ENCODE data around the gene LAMTOR4.
"Not testable (repeated sequence)": the region's sequence is repeated elsewhere in the genome, so short reads cannot be mapped to it uniquely, and the experiment has no call there.

The LAMTOR4 gene

GRCh38 chr7:100122568-100122967 is 26.1 kb upstream of the LAMTOR4 start:
- no peak for DNase-seq (ENCODE audit: low spot score)

DNA sequence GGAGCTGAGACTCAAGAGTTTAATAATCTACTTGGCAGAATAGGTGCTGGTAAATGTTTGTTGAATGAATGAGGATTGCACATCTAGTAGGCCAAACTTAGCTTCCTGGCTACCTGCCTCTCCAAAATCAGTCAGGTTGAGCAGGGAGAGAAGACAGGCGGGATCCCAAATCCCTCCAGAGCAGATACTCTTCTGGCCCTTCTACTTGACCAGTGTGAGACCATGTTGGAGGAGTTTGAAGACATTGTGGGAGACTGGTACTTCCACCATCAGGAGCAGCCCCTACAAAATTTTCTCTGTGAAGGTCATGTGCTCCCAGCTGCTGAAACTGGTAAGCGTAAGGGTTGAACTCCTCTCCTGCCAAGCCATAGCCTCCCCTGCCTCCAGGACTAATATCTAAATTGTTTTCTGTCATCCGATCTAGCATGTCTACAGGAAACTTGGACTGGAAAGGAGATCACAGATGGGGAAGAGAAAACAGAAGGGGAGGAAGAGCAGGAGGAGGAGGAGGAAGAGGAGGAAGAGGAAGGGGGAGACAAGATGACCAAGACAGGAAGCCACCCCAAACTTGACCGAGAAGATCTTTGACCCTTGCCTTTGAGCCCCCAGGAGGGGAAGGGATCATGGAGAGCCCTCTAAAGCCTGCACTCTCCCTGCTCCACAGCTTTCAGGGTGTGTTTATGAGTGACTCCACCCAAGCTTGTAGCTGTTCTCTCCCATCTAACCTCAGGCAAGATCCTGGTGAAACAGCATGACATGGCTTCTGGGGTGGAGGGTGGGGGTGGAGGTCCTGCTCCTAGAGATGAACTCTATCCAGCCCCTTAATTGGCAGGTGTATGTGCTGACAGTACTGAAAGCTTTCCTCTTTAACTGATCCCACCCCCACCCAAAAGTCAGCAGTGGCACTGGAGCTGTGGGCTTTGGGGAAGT is 24.2 kb upstream of the LAMTOR4 start:
- DNase-seq (ENCODE audit: low spot score), result no peak

DNA sequence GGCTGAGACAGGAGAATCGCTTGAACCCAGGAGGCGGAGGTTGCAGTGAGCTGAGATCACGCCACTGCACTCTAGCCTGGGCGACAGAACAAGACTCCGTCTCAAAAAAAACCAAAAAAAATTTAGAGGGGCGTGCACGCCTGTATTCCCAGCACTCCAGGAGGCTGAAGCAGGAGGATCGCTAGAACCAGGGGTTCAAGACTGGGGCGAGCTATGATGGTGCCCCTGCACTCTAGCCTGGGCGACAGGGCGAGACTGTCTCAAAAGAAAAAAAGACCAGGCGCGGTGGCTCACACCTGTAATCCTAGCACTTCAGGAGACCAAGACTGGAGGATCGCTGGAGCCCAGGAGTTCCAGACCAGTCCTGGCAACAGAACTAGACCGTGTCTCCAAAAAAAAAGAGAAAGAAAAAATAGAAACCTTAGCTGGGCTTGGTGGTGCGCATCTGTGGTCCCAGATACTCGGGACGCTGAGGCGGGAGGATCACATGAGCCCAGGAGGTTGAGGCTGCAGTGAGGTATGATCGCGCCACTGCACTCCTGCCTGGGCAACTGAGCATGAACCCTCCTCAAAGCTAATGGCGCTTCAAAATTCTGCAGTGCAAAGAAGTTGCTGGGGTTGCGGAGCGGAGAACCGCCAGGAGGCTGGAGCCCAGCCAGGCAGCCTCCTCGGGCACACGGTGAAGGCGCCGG is 22.3 kb upstream of the LAMTOR4 start:
- DNase-seq (ENCODE audit: low spot score), result no peak

DNA sequence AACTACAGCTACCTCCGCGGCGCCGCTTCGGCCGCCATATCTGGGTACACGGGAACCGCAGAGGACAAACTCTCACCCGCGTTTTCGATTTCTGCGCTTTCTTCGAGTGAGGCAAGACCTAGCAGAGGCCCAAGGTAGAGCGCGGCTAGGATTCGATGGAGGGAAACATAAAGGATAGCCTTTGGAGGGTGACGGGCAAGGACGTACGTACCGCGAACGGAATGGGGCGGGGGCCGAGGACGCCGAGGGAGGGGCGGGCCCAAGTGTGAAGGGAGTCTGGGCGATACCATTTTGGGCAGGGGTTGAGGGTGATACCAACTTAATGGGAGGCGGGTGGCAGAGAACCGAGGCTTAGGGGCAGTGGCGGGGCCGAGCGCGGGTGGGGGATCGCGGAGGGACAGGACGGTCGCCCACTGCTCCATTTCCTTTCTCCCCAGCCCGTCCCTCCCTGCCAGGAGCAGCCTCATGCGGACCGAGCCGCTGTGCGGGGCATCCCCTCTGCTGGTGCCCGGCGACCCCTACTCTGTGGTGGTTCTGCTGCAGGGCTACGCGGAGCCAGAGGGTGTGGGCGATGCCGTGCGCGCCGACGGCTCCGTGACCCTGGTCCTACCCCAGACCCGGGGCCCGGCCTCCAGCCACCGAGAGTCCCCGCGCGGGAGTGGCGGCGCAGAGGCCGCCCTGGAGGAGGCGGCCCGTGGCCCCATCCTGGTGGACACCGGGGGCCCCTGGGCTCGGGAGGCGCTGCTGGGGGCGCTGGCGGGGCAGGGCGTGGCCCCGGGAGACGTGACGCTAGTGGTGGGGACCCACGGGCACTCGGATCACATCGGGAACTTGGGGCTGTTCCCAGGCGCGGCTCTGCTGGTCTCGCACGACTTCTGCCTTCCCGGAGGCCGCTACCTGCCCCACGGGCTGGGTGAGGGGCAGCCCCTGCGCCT is 21.5 kb upstream of the LAMTOR4 start, which contains the start of gene MBLAC1:
TSS of gene MBLAC1 (plus strand) at position 37 of the 935 bp plus-strand sequence. CDS start at position 466, 429 bp downstream.
- peak; percentile 93 for DNase-seq (ENCODE audit: low spot score)

DNA sequence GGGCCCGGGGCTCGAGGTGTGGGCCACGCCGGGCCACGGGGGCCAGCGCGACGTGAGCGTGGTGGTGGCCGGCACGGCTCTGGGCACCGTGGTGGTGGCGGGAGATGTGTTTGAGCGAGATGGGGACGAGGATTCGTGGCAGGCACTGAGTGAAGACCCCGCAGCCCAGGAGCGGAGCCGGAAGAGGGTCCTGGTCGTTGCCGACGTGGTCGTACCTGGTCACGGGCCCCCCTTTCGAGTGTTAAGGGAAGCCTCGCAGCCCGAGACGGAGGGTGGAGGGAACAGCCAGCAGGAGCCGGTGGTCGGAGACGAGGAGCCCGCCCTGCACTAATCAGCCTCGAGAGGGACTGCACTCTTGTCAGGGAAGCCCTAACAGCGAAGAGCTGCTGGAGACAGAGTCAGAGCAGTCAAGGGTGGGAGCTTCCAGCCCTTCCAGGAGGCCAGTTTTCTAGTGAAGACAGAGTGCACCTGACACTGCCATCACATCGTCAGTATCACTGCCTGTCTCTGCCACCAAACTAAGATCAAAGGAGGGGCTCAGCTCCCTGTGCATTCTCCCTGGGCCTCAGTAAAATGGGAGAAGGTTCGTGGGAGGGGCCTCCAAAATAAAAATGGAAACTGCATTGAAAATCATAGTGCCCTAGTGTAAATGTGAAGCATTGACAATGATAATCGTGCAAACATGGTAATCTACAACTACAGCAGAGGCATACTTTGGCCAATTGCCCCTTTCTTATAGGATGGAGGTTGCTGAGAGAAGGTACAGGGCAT is 20.7 kb upstream of the LAMTOR4 start:
- DNase-seq (ENCODE audit: low spot score), result no peak

GRCh38 chr7:100128637-100128963 is 20.1 kb upstream of the LAMTOR4 start:
- no peak for DNase-seq (ENCODE audit: low spot score)

DNA sequence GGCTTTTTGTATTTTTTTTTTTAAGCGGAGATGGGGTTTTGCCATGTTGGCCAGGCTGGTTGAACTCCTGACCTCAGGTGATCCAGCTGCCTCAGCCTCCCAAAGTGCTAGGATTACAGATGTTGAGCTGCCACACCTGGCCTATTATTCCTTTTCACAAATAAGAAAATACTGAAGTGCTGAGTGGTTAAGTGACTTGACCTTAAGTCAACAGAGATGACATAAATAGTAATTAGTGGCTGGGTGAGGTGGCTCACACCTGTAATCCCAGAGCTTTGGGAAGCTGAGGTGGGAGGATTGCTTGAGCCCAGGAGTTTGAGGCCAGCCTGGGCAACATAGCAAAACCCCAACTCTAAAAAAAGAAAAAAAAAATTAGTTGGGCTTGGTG is 18.5 kb upstream of the LAMTOR4 start:
- DNase-seq (ENCODE audit: low spot score), result not testable (repeated sequence)

- DNase-seq (ENCODE audit: low spot score), result peak; percentile 87
Observed at GRCh38 chr7:100130608-100131453, 17.9 kb upstream of the LAMTOR4 start.

- DNase-seq (ENCODE audit: low spot score), result no peak
Observed at GRCh38 chr7:100132126-100132525, 16.6 kb upstream of the LAMTOR4 start.

DNA sequence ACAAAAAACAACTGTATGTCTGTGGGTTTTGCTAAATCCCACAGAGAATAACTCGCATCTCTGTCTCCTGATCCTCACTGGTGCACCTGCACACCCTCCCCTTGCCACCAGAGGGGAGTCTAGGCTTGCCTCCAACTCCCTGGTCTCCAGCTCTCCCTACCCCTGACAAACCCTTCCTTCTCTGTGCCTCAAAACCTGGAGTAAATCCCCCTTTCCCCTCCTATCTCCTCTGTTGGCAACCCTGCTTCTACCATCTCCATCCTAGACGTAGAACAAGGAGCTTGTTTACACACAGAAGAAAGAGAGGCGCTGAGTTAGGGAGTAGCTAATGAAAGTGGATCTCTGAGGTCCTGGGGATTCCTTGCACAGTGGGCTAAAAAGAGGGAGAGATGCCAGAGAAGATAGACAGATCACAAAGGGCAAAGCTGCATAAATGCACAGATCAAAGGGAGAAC is 16.0 kb upstream of the LAMTOR4 start:
- DNase-seq (ENCODE audit: low spot score), result peak; percentile 86

- no peak for DNase-seq (ENCODE audit: low spot score)
Observed at GRCh38 chr7:100137851-100138760, 10.6 kb upstream of the LAMTOR4 start.

DNA sequence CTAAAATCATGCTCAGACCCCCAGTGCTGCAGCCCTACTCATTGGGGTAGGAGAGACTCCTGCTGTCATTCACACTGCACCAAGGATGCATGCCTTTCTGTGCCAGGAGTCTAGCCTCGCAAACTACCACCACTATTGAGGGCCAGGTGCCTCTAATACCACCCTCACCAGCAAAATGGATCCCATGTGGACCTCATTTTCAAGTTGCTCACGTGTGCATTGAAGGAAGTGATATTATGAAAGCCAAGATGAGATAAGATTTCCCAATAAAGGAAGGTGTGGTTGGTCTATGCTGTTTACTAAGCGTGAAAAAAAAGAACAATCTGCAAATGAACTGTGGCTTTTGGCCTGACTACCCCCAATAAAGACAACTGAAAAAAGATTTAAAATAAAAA is 7.2 kb upstream of the LAMTOR4 start:
- no peak for DNase-seq (ENCODE audit: low spot score)

DNA sequence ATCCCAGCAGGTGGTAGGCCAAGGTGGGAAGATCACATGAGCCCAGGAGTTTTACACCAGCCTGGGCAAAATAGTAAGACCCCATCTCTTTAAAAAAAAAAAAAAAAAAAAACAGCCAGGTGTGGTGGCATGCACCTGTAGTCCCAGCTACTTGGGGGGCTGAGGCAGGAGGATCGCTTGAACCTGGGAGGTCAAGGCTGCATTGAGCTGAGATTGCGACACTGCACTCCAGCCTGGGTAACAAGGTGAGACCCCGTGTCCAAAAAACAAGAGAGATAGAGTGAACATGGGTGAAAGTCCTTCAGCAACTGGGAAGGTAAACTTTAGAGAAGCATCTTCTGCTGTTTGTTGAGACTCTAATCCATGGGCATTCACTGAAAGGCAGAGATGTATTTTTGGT is 6.3 kb upstream of the LAMTOR4 start:
- DNase-seq (ENCODE audit: low spot score), result no peak

GRCh38 chr7:100146350-100146749 is 2.4 kb upstream of the LAMTOR4 start:
- DNase-seq (ENCODE audit: low spot score), result not testable (repeated sequence)

DNA sequence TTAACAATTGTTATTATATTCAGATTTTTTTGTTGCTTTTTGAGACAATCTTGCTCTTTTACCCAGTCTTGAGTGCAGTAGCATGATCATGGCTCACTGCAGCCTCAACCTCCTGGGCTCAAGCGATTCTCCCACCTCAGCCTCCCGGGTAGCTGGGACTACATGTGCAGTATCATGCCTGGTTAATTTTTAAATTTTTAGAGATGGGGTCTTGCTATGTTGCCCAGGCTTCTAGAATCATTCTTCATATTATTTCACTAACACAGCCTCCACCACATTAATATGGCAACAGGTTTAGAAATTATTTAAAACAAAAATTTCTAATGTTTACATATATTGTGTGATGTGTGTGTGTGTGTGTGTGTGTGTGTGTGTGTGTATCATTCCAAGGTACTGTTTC is 1.4 kb upstream of the LAMTOR4 start:
- DNase-seq (ENCODE audit: low spot score), result no peak

GRCh38 chr7:100148225-100148558 is 526 bp upstream of the LAMTOR4 start:
- DNase-seq (ENCODE audit: low spot score), result no peak

DNA sequence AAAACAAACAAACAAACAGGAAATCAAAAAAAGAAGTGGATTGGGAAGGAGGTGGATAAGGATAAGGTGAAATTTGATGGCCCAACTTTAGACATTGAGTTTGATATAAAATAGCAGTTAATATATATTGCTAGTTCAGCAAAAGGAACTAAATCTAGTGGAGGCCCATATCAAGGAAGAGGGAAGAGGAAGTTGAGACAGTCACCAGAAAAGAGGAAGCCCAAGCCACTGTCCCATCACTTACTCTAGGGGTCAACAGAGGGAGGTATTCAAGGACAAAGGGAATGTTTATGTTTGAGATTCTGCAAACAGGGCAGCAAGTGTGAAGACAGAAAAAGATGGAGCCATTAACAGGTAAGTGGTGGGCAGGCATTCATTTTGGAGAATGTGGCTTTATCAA is 3.7 kb downstream of the LAMTOR4 start:
- DNase-seq (ENCODE audit: low spot score), result no peak

DNA sequence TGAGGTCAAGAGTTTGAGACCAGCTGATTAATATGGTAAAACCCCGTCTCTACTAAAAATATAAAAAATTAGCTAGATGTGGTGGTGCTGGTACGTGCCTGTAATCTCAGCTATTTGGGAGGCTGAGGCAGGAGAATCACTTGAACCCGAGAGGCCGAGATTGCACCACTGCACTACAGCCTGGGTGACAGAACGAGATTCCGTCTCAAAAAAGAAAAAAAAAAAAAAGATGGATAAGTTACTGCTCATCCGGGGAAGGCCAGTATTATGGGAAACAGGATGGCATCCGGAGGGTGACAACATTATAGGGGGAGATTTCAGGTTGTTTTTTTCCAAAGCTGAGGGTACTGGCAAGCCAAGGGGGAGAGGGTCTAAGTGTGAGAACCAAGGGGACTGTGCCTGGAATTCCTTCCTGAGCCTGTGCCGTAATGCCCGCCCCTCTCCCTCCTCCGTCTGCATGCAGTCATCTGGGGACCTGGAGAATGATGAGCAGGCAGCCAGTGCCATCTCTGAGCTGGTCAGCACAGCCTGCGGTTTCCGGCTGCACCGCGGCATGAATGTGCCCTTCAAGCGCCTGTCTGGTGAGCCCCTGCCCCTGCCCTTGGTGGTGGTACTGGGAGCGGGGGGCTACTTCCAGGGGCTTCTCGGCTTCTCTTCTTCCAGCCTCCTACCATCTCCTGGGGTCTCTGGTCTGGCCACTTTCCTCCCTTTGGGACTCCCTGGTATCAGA is 4.4 kb downstream of the LAMTOR4 start:
- no peak for DNase-seq (ENCODE audit: low spot score)
